Psoas muscle (tissue), 8 donors: Measurements from ENCODE around the gene JOSD1. TPM values are rescaled to one million over a fixed set of nuclear protein-coding genes. Genes with fewer than 3 reads are reported as not detected.
A peak's percentile ranks its signal among the peaks of the same experiment; 100 is the strongest.

ENCODE experiments used
- ATAC-seq, 4 donors: fragments of 200-7000 bp; cut with Tn5 transposase; one replicate each; pipeline ENCODE4 v1.9.1; 2020; ENCODE audit warnings: moderate library complexity in 3 of 4, mild to moderate bottlenecking in 2 of 4
- DNase-seq, 2 donors: peaks; one replicate each; pipeline ENCODE4 v3.0.0-alpha.2; 2020
- H3K27ac ChIP-seq: fragments of 200-600 bp; one replicate; pipeline ENCODE4 v1.8.0; 2022
- H3K27me3 ChIP-seq, 3 donors: fragments of 200-600 bp in 1 of 3; one replicate each; pipeline versions ENCODE4 v1.6.1 to v1.8.0; 2013 to 2022; ENCODE audit warnings: low read length in 2 of 3, mild to moderate bottlenecking in 2 of 3, moderate library complexity in 1 of 3; ENCODE audit not compliant: insufficient read depth in 3 of 3
- H3K36me3 ChIP-seq, 2 donors: fragments of 200-600 bp in 1 of 2; one replicate each; pipeline versions ENCODE4 v1.6.1 to v1.8.0; 2013 to 2022; ENCODE audit warnings: low read depth in 1 of 2, mild to moderate bottlenecking in 1 of 2, moderate library complexity in 1 of 2; ENCODE audit not compliant: insufficient read depth in 1 of 2
- H3K4me1 ChIP-seq: fragments of 200-600 bp; one replicate; pipeline ENCODE4 v1.8.0; 2022
- H3K4me3 ChIP-seq: fragments of 200-600 bp; one replicate; pipeline ENCODE4 v1.8.0; 2022; ENCODE audit warnings: mild to moderate bottlenecking
- H3K9me3 ChIP-seq: fragments of 200-600 bp; one replicate; pipeline ENCODE4 v1.8.0; 2022
- WGBS, 3 donors: extraction: QIAGEN DNeasy Blood & Tissue Kit; methylation state at CpG; one replicate each; pipeline versions ENCODE4 v1.1.6 to v1.1.7; 2013; 5-methylcytosine and 5-hydroxymethylcytosine counted together
- intact Hi-C, 2 donors: fragments of 100-400 bp; cut with DNase I; formaldehyde crosslinking; loops; one replicate each; pipeline versions ENCODE4 v1.11.0 to v1.14.2; 2022
- polyA plus RNA-seq, 3 donors: library from polyadenylated mRNA; stranded (reverse); fragments of 200-250 nt; gene quantifications; one replicate each; pipeline ENCODE4 v1.2.3, GENCODE V29; 2013
- total RNA-seq, 4 donors: library from RNA; stranded (reverse); fragmentation: NEBNext Ultra II Directional in 2 of 4; extraction: Animal tissue kit (Norgen Biotek cat#: 25700) in 2 of 4; gene quantifications; one replicate each; pipeline versions ENCODE4 v1.2.1 to v1.2.4, GENCODE V29; 2021 to 2023
- TF ChIP-seq, protein P1 (sequence below): fragments of 200-600 bp; IDR thresholded peaks from one replicate; pipeline ENCODE4 v1.8.0; 2022; ENCODE audit warnings: antibody characterized with exemption
- donor health status: healthy with polysubstance abuse.
- donor health status: DM: no; HTN: no; CAD: no; lungs with moderate emphysema.
- donor health status: Bipolar disorder and iron deficiency.
- donor health status: healthy.
- donor health status: DM: yes; HTN: yes; CAD: no.
- donor health status: DM: no; HTN: no; CAD: no.
- donor health status: DM: no; HTN: no; CAD: no.
- donor health status: DM: yes; HTN: yes; CAD: no.

The JOSD1 gene
- total and polyA plus RNA-seq, 7 donors: 14.3 to 58.5 (median 24.4) TPM

- TF ChIP-seq, protein P1, sequence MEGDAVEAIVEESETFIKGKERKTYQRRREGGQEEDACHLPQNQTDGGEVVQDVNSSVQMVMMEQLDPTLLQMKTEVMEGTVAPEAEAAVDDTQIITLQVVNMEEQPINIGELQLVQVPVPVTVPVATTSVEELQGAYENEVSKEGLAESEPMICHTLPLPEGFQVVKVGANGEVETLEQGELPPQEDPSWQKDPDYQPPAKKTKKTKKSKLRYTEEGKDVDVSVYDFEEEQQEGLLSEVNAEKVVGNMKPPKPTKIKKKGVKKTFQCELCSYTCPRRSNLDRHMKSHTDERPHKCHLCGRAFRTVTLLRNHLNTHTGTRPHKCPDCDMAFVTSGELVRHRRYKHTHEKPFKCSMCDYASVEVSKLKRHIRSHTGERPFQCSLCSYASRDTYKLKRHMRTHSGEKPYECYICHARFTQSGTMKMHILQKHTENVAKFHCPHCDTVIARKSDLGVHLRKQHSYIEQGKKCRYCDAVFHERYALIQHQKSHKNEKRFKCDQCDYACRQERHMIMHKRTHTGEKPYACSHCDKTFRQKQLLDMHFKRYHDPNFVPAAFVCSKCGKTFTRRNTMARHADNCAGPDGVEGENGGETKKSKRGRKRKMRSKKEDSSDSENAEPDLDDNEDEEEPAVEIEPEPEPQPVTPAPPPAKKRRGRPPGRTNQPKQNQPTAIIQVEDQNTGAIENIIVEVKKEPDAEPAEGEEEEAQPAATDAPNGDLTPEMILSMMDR: no peak
- peaks cover 5 to 76% of the 10 kb centered on the region in 2 donors for H3K36me3 ChIP-seq
- 21 to 37% (median 24%) methylated on average over 8 of the region's 8 CpGs for WGBS, 3 donors
- H3K27me3 ChIP-seq: no peaks in the 10 kb centered on the region
- H3K4me3 ChIP-seq: no peak overlapping the region
- H3K27ac ChIP-seq: peak overlapping the region; percentile 79
- H3K9me3 ChIP-seq: no peaks in the 10 kb centered on the region
- peak; percentile 82 to 86 (median 84) for ATAC-seq
- intact Hi-C loops: loop anchor here in 1 of 2 donors (2.0 kb wide), 1 partner anchor 21 kb away; the partner anchor contains the start of gene SUN2
- peak; percentile 82 to 94 for DNase-seq
- peaks cover 41% of the 10 kb centered on the region for H3K4me1 ChIP-seq
These were observed 33.1 kb upstream of the JOSD1 start for GRCh38 chr22:38733724-38734381.

DNA sequence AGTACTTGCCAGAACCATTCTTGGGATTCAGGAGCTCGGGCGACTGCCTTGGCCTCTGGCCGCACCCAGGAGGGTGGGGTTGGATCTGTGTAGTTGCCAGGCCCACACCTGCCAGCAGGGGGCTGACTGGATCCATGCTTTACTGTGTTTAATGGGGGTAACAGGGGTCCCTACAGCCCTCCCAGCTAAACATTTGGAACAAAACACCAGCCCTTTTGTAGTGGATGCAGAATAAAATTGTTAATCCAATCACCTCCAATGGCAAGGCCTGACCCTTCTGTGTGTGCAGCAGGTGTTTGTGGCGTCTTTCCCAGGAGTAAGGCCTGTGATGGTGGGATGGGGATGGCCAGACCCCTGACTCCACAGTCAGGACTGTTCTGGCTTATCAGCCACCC lies 32.6 kb upstream of the JOSD1 start:
- no peaks in the 10 kb centered on the region for H3K9me3 ChIP-seq
- peaks cover 5 to 76% of the 10 kb centered on the region in 2 donors for H3K36me3 ChIP-seq
- H3K4me3 ChIP-seq: no peak overlapping the region
- intact Hi-C loops: no loop called here
- H3K27me3 ChIP-seq: no peaks in the 10 kb centered on the region
- peak; percentile 60 to 75 for DNase-seq
- WGBS, 3 donors: 13 to 27% (median 22%) methylated on average over 4 of the region's 4 CpGs
- H3K4me1 ChIP-seq: peaks cover 41% of the 10 kb centered on the region
- ATAC-seq: peak; percentile 38 to 62 (median 52)
- peak overlapping the region; percentile 79 for H3K27ac ChIP-seq
- TF ChIP-seq, protein P1: peak; percentile 57

GRCh38 chr22:38732251-38732815 lies 31.6 kb upstream of the JOSD1 start:
- TF ChIP-seq, protein P1: no peak
- ATAC-seq (peak in 1 of 4 donors; percentile 14), DNase-seq (peak in 1 of 2 donors; percentile 63)
- intact Hi-C loops: no loop called here
- Histone ChIP-seq H3K27me3 (no peaks in the 10 kb centered on the region), H3K9me3 (no peaks in the 10 kb centered on the region), H3K4me3 (no peak overlapping the region), H3K4me1 (peaks cover 41% of the 10 kb centered on the region), H3K27ac (peak overlapping the region; percentile 79), H3K36me3 (peaks cover 3 to 76% of the 10 kb centered on the region in 2 donors)
- 27 to 52% (median 37%) methylated on average over 13 of the region's 13 CpGs for WGBS, 3 donors

DNA sequence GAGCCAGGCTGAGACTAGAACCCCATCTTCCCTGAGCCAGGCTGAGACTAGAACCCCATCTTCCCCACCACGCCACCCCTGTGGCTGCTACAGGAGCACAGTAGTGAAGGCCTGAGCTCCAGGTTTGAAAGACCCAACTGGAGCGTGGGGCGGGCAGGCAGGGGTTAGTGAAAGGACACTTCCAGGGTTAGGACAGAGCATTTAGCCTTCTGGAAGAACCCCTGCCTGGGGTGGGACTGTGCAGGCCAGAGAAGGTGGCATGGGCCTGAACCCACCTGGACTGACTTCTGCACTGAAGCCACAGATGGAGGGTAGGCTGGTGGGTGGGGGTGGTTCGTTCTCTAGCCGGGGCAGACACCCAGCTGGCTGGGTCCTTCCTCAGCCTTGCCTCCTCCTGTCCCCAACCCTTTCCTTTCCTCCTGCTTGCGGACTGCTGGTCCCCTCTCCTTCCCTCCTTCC lies 31.0 kb upstream of the JOSD1 start:
- WGBS, 3 donors: 65 to 89% (median 79%) methylated on average over 4 to 6 of the region's 6 CpGs
- peak overlapping the region; percentile 79 for H3K27ac ChIP-seq
- peaks cover 3 to 76% of the 10 kb centered on the region in 2 donors for H3K36me3 ChIP-seq
- ATAC-seq (no peak), DNase-seq (peak in 1 of 2 donors; percentile 53)
- no peaks in the 10 kb centered on the region for H3K27me3 ChIP-seq
- H3K4me3 ChIP-seq: no peak overlapping the region
- H3K9me3 ChIP-seq: no peaks in the 10 kb centered on the region
- TF ChIP-seq, protein P1: no peak
- H3K4me1 ChIP-seq: peaks cover 41% of the 10 kb centered on the region
- intact Hi-C loops: no loop called here
